SK-MEL-5 (cell line): ENCODE measurements around the gene SPCS3. TPM values are rescaled to one million over a fixed set of nuclear protein-coding genes. Genes with fewer than 3 reads are reported as not detected.
"Not testable (repeated sequence)": the region's sequence is repeated elsewhere in the genome, so short reads cannot be mapped to it uniquely, and the experiment has no call there.

ENCODE experiments used
- DNase-seq: peaks from one replicate; pipeline ENCODE4 v3.0.0-alpha.2; 2016; ENCODE audit warnings: low read depth, low spot score
- in situ Hi-C: cut with HindIII; loops from 2 replicates; pipeline ENCODE4 v1.10.0; 2016; ENCODE audit warnings: low sequenced_read_pairs, high pct_unique_total_duplicates, low pct_unique_long_range_greater_than_20kb
- total RNA-seq: library from RNA; depleted of rRNA; stranded (reverse); fragments of >200 nt; shearing (Covaris generic); gene quantifications from 2 replicates; pipeline ENCODE4 v1.2.3, GENCODE V29; 2014

SPCS3 gene
- total RNA-seq, 1 experiment from 2014 or later = 157 TPM

DNA sequence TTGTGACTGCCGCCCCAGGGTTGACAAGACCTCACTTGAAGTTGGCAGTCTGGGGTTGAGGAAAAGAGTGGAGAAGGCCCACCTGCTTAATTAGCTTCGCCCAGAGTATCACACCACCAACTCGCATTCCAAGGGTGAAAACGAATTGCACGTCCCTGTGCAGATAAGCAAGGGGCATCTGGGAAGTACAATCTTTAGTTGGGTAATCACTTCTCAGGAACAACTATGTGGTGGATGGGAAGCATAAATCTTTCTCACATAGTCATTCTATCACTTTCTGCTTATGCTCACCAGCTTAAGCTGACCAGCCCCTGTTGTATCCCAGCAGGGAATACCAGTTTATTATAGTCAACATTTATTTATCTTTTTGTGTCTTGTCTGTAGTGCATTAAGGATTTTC, 14.3 kb downstream of the SPCS3 start:
- DNase-seq = no peak
- in situ Hi-C loops = no loop called here

- peak; percentile 27 for DNase-seq
- in situ Hi-C loops = no loop called here
Measured at GRCh38 chr4:176335421-176335820, 15.7 kb downstream of the SPCS3 start.

- in situ Hi-C loops = no loop called here
- no peak for DNase-seq
Measured at GRCh38 chr4:176339936-176340761, 20.4 kb downstream of the SPCS3 start.

DNA sequence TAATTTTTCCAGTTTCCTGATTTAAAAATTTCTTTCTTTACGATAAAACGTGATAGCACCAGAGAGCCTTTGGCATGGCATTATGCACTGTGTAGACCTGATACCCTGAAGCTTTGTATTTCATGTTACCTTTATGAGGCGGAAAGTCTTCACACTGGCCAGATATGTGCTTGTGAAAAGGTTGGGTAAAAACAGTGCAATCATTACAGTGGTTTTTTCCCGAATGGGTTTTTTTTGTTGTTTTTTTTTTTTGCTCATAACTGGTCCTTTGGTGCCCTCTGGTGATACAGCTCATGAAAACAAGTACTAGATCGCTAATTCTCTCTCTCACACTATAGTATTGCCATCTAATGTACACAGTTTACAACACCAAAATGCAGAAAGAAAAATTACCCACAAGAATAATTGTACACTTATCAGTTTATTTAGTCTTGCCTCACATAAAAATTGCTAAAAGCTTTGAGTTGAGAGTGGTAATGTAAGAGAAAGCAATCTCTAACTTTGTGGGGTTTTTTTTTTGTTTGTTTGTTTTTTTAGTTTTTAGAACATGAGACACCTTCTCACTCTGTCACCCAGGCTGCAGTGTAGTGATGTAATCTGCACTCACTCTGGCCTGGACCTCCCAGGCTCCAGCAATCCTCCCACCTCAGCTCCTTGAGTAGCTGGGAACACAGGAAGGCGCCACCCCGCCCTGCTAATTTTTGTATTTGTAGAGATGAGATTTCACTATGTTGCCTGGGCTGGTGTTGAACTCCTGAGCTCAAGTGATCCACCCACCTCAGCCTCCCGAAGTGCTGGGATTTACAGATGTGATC, 21.3 kb downstream of the SPCS3 start:
- peak; percentile 67 for DNase-seq
- in situ Hi-C loops = no loop called here

DNA sequence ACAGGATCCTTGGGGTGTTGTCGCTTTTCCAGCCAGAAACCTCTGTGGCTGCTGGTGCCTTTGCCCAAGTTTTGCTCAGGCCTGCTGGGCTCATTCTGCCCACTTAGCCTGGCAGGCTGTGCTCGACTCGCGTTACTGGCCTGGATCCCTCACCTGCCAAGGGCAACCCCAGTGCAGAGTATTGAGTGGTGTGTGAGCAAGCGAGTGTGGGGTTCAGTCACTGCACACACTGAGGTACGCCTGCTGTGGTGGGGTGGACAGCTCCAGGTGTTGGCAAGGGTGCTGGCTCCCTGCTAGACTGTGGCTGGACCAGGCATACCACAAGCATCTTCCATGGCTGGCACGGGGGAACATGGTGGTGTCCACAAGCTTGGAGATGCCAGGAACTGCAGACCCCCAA, 22.6 kb downstream of the SPCS3 start:
- no peak for DNase-seq
- in situ Hi-C loops = no loop called here

DNA sequence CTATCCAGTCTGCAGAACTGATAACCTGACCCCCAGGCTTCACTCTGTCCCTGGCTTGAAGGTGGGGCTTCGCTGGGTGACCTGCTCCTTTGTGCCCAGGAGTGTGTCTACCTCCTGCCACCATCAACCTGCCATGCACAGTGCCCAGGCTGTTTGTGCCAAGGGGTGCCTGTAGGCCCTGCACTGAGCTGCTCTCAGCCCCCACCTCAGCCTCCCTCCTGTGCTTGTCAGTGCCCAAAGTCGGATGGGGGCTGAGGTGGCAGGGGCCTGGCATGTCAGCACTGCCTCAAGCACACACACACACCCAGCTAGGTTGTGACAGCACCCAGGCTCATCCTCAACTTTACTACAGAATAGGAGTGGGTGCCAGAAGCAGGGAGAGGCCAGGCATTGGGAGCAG, 23.5 kb downstream of the SPCS3 start:
- DNase-seq = no peak
- in situ Hi-C loops = no loop called here

- in situ Hi-C loops, DNase-seq: not testable (repeated sequence)
Measured at GRCh38 chr4:176345346-176345745, 25.6 kb downstream of the SPCS3 start.

DNA sequence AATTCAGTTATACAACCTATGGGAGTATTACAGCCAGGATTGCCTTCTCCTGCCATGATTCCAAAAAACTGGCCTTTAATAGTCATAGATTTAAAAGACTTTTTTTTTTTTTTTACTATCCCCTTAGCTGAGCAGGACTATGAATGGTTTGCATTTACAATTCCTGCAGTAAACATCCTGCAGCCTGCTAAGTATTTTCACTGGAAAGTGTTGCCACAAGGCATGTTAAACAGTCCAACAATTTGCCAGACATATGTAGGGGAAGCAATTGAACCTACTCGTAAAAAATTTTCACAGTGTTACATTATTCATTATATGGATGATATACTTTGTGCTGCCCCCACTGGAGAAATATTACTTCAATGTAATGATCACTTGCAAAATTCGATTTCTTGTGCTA, 27.1 kb downstream of the SPCS3 start:
- DNase-seq, in situ Hi-C loops: not testable (repeated sequence)

- in situ Hi-C loops = no loop called here
Measured at GRCh38 chr4:176350671-176351070, 30.9 kb downstream of the SPCS3 start.

GRCh38 chr4:176354884-176355283, 35.1 kb downstream of the SPCS3 start:
- DNase-seq = no peak
- in situ Hi-C loops = no loop called here

More at GRCh38 chr4:176350671-176351070, 30.9 kb downstream of the SPCS3 start:
- DNase-seq = no peak

GRCh38 chr4:176357359-176358082, 37.8 kb downstream of the SPCS3 start:
- in situ Hi-C loops = no loop called here
- DNase-seq = no peak

DNA sequence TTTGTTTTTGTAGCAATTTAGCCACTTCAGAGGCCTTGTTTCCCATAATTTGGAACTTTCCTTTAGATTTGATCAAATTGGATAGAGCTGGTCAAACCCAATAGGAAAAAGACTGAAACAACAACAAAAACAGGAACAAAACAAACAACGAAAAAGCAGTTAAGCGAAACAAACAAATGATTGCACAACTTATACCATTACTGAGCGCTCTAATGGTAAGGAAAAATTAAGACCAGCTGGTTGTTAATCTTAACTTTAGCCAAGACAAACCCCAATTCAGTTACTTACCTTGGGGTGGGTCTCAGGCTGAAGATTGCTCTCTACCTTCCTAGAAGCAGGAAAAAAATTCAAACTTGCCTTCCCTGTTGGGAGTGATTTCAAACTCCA, 38.3 kb downstream of the SPCS3 start:
- in situ Hi-C loops = no loop called here

DNA sequence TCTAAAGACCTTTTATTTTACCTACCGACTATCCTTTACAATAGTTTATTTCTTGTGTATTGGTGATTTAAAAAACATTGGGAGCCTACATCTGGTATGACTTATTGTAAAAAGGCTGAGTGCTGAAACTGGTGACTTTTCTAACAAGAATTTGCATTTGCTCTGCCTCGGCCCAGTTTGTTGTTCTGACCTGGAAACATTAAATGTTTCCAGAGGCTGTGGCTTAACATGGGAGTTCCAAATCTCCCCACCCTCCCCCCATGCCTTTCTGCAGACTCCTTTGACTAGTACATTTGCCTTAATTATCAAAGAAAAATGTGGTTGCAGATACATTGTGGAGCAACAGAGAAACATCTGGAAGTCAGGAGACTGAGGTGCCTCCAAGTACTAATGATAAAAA, 39.8 kb downstream of the SPCS3 start:
- in situ Hi-C loops = no loop called here
- no peak for DNase-seq

More for the DNA sequence above, 38.3 kb downstream of the SPCS3 start:
- DNase-seq = no peak

DNA sequence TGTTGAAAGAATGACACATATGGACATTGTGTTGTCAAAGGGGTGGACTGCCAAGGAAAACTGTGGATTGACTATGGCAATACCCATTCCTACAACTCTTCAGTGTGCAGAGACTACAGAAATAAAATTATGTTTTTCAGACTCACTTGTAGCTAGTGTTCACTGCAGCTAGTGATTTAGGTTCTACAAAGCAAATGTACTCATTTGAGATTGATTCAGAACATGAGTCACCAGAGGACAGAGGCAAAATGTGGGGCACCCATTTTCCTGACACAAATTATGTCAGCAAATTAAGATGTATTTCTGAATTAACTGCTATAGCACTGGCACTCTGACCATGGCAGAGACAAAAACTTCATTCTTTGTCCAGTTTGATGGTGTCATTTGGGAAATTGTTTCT, 40.7 kb downstream of the SPCS3 start:
- DNase-seq = no peak
- in situ Hi-C loops = no loop called here

- in situ Hi-C loops = no loop called here
- DNase-seq = no peak
Measured at GRCh38 chr4:176363072-176363471, 43.3 kb downstream of the SPCS3 start.

DNA sequence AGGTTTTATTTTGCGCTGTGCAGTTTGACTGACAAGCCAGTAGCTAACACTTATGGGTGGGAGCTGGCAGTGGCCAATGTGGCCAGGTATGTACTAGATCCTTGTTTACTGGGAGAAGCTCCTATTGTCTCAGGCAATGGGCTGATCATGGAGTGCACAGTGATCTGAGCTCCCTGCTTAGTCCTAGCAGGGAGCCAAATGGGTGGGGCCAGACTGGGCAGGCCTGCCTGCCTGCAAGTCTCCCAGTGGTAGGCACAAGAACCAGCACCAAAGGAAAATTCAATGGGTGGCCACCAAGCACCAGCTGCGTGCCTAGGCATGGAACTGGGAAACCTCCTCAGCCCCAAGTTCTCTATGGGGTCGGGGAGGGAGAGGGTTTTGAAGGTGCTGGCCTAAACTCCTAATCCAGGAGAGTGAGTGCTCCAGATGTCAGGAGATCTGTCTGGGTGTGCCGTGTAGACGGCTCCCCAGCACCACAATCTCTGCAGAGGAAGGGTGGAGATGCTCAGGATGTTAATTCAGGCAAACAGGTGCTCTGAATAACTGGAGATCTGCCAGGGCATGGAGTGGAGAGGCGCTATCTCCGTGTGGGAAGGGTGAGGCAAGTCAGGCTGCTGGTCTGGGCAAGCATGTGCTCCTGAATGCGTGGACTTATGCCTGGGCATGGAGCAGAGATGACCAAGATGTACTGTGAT, 48.2 kb downstream of the SPCS3 start:
- DNase-seq = no peak
- in situ Hi-C loops = no loop called here

GRCh38 chr4:176376032-176376614, 56.4 kb downstream of the SPCS3 start:
- DNase-seq = peak; percentile 55

More at GRCh38 chr4:176376032-176376614, 56.4 kb downstream of the SPCS3 start:
- in situ Hi-C loops = no loop called here
